ENCODE results near the gene NPIPB4.
"Not testable (repeated sequence)": the region's sequence is repeated elsewhere in the genome, so short reads cannot be mapped to it uniquely, and the experiment has no call there.

GRCh38 chr16:21829929-21830328, 27.6 kb downstream of the NPIPB4 start:
- TF ChIP-seq, protein P1, sequence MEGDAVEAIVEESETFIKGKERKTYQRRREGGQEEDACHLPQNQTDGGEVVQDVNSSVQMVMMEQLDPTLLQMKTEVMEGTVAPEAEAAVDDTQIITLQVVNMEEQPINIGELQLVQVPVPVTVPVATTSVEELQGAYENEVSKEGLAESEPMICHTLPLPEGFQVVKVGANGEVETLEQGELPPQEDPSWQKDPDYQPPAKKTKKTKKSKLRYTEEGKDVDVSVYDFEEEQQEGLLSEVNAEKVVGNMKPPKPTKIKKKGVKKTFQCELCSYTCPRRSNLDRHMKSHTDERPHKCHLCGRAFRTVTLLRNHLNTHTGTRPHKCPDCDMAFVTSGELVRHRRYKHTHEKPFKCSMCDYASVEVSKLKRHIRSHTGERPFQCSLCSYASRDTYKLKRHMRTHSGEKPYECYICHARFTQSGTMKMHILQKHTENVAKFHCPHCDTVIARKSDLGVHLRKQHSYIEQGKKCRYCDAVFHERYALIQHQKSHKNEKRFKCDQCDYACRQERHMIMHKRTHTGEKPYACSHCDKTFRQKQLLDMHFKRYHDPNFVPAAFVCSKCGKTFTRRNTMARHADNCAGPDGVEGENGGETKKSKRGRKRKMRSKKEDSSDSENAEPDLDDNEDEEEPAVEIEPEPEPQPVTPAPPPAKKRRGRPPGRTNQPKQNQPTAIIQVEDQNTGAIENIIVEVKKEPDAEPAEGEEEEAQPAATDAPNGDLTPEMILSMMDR (IDR thresholded peaks at IDR 0.05; ENCODE audit: extremely low read depth in 1 of 2, insufficient read depth in 1 of 2, low read depth in 1 of 2, low read length in 2 of 2), result not testable (repeated sequence)
- TF ChIP-seq EZH2 (IDR thresholded peaks at IDR 0.05; ENCODE audit: borderline replicate concordance, low read depth, low read length, severe bottlenecking); POLR2AphosphoS5 (IDR thresholded peaks at IDR 0.05; ENCODE audit: insufficient read depth, low read depth, low read length): not testable (repeated sequence)
